Peyer's patch (tissue), 4 donors: ENCODE measurements around the gene SLC34A3. TPM values are rescaled to one million over a fixed set of nuclear protein-coding genes. Genes with fewer than 3 reads are reported as not detected.
"Not testable (repeated sequence)": the region's sequence is repeated elsewhere in the genome, so short reads cannot be mapped to it uniquely, and the experiment has no call there.

Source experiments
- DNase-seq, 3 donors: peaks; one replicate each; pipeline ENCODE4 v3.0.0-alpha.2; 2017 to 2019
- H3K27ac ChIP-seq, 4 donors: fragments of 200-600 bp; sonication (generic); one replicate each; pipeline ENCODE4 v1.5.1; 2016 to 2019
- H3K27me3 ChIP-seq, 2 donors: fragments of 200-600 bp; sonication (generic); one replicate each; pipeline ENCODE4 v1.5.1; 2019
- H3K36me3 ChIP-seq, 3 donors: fragments of 200-600 bp; sonication (generic); one replicate each; pipeline ENCODE4 v1.5.1; 2016 to 2019
- H3K4me1 ChIP-seq, 4 donors: fragments of 200-600 bp; sonication (generic); one replicate each; pipeline ENCODE4 v1.5.1; 2016 to 2019
- H3K4me3 ChIP-seq, 4 donors: fragments of 200-600 bp; sonication (generic); 1 replicate in 3 of 4; 2 replicates in 1 of 4; pipeline ENCODE4 v1.5.1; 2016 to 2019; ENCODE audit warnings: mild to moderate bottlenecking in 1 of 4
- H3K9me3 ChIP-seq, 4 donors: fragments of 200-600 bp; sonication (generic); one replicate each; pipeline ENCODE4 v1.5.1; 2016 to 2019; ENCODE audit warnings: mild to moderate bottlenecking in 1 of 4
- CTCF ChIP-seq, 6 experiments: fragments of 450-650 bp in 4 of 6; fragments of 200-600 bp in 2 of 6; sonication (generic) in 1 of 6; IDR thresholded peaks; one replicate each; pipeline ENCODE4 v1.5.1; 2017 to 2019; ENCODE audit warnings: antibody characterized with exemption in 6 of 6, mild to moderate bottlenecking in 3 of 6, moderate library complexity in 1 of 6
- POLR2A ChIP-seq, 2 donors: fragments of 450-650 bp; IDR thresholded peaks; one replicate each; pipeline ENCODE4 v1.5.1; 2017; ENCODE audit warnings: antibody characterized with exemption in 2 of 2, mild to moderate bottlenecking in 2 of 2, moderate library complexity in 2 of 2
- total RNA-seq, 4 donors: library from RNA; depleted of rRNA; stranded (reverse); fragments of >200 nt; gene quantifications; one replicate each; pipeline ENCODE4 v1.1.0, GENCODE V29; 2016

Gene SLC34A3
- total RNA-seq, 4 donors from 2014 or later, result 4.0 to 14.8 (median 13.3) TPM; not detected in 1

- H3K27ac ChIP-seq, result peak overlapping the region in 3 of 4 donors; percentile 18 to 77 (median 65)
- peaks cover 8 to 61% (median 24%) of the 10 kb centered on the region in 4 donors for H3K4me1 ChIP-seq
- peaks cover 0 to 1% (median 0%) of the 10 kb centered on the region in 4 donors for H3K9me3 ChIP-seq
- no peak overlapping the region for H3K4me3 ChIP-seq
- H3K27me3 ChIP-seq, result peaks cover 0 to 3% of the 10 kb centered on the region in 2 donors
- DNase-seq, result peak in 1 of 3 donors; percentile 83
- TF ChIP-seq POLR2A (IDR thresholded peaks at IDR 0.05), result peak in 1 of 2 donors; percentile 51
- TF ChIP-seq CTCF (IDR thresholded peaks at IDR 0.05), result no peak
- peaks cover 0 to 12% (median 0%) of the 10 kb centered on the region in 3 donors for H3K36me3 ChIP-seq
Observed at GRCh38 chr9:137237759-137238726, 7.3 kb downstream of the SLC34A3 start.

GRCh38 chr9:137239541-137240200, 9.0 kb downstream of the SLC34A3 start:
- peak overlapping the region; percentile 58 to 80 (median 74) for H3K4me3 ChIP-seq
- DNase-seq, H3K27me3 ChIP-seq, H3K9me3 ChIP-seq: not testable (repeated sequence)
- H3K36me3 ChIP-seq, result peaks cover 0 to 19% (median 0%) of the 10 kb centered on the region in 3 donors
- H3K27ac ChIP-seq, result peak overlapping the region; percentile 87 to 100 (median 100)
- H3K4me1 ChIP-seq, result peaks cover 8 to 67% (median 20%) of the 10 kb centered on the region in 4 donors

- peak in 1 of 6 experiments; percentile 16 for TF ChIP-seq CTCF (IDR thresholded peaks at IDR 0.05)
- TF ChIP-seq POLR2A (IDR thresholded peaks at IDR 0.05), result peak; percentile 40 to 52
- Histone ChIP-seq H3K36me3 (peaks cover 0 to 19% (median 0%) of the 10 kb centered on the region in 3 donors), H3K9me3 (no peaks in the 10 kb centered on the region), H3K4me1 (peaks cover 8 to 67% (median 17%) of the 10 kb centered on the region in 4 donors), H3K27me3 (no peaks in the 10 kb centered on the region), H3K27ac (peak overlapping the region; percentile 87 to 100 (median 100)), H3K4me3 (peak overlapping the region; percentile 58 to 80 (median 74))
- DNase-seq, result peak; percentile 63 to 88 (median 83)
Observed at GRCh38 chr9:137240318-137240840, 9.7 kb downstream of the SLC34A3 start.

- Histone ChIP-seq H3K4me3 (peak within 1 kb of the TSS; percentile 80 to 99 (median 86)), H3K36me3 (peaks cover 0 to 19% (median 0%) of the 10 kb centered on the region in 3 donors), H3K9me3 (no peaks in the 10 kb centered on the region), H3K27me3 (no peaks in the 10 kb centered on the region), H3K27ac (peak within 1 kb of the TSS; percentile 95 to 100 (median 100)), H3K4me1 (peaks cover 8 to 61% (median 12%) of the 10 kb centered on the region in 4 donors)
- peak; percentile 98 to 99 (median 98) for DNase-seq
- peak; percentile 100 for TF ChIP-seq POLR2A (IDR thresholded peaks at IDR 0.05)
- TF ChIP-seq CTCF (IDR thresholded peaks at IDR 0.05), result peak in 3 of 6 experiments; percentile 8 to 20 (median 15)
Observed at GRCh38 chr9:137240841-137241489, 10.3 kb downstream of the SLC34A3 start, which contains the start of gene TUBB4B. TSS of gene TUBB4B (plus strand) at chr9:137241287. CDS start at chr9:137241361, 74 bp downstream.

GRCh38 chr9:137241490-137242268, 11.0 kb downstream of the SLC34A3 start:
- H3K27me3 ChIP-seq, result no peaks in the 10 kb centered on the region
- H3K4me3 ChIP-seq, result peak overlapping the region; percentile 70 to 99 (median 86)
- peak overlapping the region; percentile 93 to 100 (median 97) for H3K27ac ChIP-seq
- peaks cover 5 to 54% (median 7%) of the 10 kb centered on the region in 4 donors for H3K4me1 ChIP-seq
- peak; percentile 39 to 86 (median 83) for DNase-seq
- H3K9me3 ChIP-seq, result no peaks in the 10 kb centered on the region
- peak; percentile 12 to 20 for TF ChIP-seq POLR2A (IDR thresholded peaks at IDR 0.05)
- peak in 1 of 6 experiments; percentile 1 for TF ChIP-seq CTCF (IDR thresholded peaks at IDR 0.05)
- H3K36me3 ChIP-seq, result peaks cover 0 to 19% (median 0%) of the 10 kb centered on the region in 3 donors
